WI38 (cell line): ENCODE measurements around the gene SLC2A5.
A peak's percentile ranks its signal among the peaks of the same experiment; 100 is the strongest.

ENCODE experiments used
- H3K4me3 ChIP-seq: 2 replicates; pipeline ENCODE4 v1.5.1; 2011; ENCODE audit warnings: low read depth, mild to moderate bottlenecking, control low read depth, low read length
- TF ChIP-seq, protein P1 (sequence below): IDR thresholded peaks from 2 replicates; pipeline ENCODE4 v1.5.1; 2012; ENCODE audit warnings: low read depth, mild to moderate bottlenecking, control low read depth, low read length

SLC2A5 gene, protein sequence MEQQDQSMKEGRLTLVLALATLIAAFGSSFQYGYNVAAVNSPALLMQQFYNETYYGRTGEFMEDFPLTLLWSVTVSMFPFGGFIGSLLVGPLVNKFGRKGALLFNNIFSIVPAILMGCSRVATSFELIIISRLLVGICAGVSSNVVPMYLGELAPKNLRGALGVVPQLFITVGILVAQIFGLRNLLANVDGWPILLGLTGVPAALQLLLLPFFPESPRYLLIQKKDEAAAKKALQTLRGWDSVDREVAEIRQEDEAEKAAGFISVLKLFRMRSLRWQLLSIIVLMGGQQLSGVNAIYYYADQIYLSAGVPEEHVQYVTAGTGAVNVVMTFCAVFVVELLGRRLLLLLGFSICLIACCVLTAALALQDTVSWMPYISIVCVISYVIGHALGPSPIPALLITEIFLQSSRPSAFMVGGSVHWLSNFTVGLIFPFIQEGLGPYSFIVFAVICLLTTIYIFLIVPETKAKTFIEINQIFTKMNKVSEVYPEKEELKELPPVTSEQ

DNA sequence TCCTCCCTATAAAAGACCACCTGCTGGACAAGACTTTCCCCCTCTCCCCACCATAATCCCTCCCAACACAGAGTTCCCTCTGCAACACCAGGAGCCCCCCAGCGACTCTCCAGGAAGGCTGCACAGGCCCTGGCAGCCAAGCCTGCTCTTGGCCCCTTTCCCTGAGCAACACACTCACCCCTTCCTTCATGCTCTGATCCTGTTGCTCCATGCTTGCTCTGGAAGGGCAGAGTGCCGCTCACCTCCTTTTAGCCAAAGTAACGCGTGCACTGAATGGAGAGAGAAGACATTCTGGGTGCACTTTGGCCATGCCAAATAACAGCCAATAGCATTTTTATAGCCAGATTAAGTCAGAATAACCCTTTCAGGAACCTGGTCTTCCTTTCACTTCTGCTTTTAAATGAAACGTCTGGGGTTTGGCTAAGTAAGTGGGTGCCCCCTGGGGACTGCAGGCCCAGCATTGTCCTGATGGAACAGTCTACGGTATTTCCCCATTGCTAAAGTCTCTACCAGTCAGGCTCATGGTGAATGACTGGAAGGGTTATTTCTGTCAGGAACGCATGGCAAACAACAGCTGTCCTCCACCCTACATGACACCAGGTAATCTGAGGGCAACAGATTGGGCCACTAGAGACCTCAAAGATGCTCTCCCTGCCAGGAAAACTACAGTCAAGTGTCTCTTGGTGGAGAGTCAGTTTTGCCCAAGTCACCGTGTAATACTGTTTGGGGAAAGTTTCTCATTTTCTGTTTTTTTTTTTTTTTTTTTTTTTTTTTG, at the start of gene SLC2A5:
Gene SLC2A5 (minus strand): TSS at position 310 of the 775 bp plus-strand sequence. CDS start 99 bp downstream, at position 211.
- H3K4me3 ChIP-seq, result peak within 1 kb of the TSS; percentile 15; the same call in 1 of the 2 replicates

DNA sequence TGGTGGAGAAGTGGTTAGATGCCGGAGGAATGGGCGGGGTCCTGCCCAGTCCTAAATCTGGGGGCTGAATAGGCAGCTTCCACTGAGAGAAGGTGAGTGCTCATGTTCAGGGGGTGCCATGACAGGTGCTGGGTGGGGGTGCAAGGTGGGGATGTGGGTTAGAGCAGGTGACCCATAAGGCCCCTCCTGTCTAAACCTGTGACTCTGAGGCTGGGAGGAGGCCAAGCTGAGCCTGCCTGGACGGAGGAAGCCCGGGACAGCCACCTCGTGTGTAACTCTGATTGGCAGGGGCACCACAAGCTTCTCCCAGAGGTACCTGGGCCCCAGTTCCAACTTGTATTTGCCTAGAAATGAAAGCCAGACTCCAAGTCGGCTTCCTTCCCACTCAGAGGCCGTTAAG, 48.8 kb upstream of the SLC2A5 start:
- TF ChIP-seq, protein P1, sequence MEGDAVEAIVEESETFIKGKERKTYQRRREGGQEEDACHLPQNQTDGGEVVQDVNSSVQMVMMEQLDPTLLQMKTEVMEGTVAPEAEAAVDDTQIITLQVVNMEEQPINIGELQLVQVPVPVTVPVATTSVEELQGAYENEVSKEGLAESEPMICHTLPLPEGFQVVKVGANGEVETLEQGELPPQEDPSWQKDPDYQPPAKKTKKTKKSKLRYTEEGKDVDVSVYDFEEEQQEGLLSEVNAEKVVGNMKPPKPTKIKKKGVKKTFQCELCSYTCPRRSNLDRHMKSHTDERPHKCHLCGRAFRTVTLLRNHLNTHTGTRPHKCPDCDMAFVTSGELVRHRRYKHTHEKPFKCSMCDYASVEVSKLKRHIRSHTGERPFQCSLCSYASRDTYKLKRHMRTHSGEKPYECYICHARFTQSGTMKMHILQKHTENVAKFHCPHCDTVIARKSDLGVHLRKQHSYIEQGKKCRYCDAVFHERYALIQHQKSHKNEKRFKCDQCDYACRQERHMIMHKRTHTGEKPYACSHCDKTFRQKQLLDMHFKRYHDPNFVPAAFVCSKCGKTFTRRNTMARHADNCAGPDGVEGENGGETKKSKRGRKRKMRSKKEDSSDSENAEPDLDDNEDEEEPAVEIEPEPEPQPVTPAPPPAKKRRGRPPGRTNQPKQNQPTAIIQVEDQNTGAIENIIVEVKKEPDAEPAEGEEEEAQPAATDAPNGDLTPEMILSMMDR, result no peak
- no peak overlapping the region for H3K4me3 ChIP-seq

More for the DNA sequence above, at the start of gene SLC2A5:
- TF ChIP-seq, protein P1, result no peak

DNA sequence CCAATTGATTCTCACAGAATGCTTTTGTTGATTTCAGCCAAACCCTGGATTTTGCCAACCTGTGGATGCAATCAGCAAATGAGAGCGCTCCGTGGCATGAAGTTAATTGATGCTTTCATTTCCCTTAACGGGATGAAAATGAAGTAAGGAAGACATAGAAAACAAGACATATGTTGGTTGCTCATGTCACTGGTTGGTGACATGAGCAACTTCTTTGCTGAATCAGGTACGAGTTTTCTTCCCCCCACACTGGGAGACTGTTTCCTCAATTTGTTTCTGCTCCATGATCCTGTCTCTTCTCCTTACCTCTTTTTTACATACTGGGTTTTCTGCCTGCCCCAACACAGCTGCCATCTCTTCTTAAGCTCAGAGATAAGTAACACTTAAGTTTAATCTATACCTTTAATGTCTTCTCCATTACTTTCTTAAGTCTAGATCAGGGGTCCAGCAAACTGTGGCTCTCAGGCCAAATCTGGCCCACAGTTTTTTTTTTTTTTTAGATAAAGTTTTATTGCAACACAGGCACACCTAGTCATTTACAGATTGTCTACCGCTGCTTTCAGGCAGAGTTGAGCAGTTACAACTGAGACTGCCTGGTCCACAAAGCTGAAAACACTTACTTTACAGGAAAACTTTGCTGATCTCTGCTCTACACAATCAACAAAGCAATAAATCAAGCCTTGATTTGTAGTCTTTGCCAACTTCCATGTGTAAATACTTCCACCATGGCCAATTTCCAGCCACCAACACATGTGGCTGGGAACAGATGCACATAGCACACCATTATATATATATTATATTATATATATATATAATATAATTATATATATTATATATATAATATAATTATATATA, 46.1 kb upstream of the SLC2A5 start:
- H3K4me3 ChIP-seq, result no peak overlapping the region
- TF ChIP-seq, protein P1, result no peak

DNA sequence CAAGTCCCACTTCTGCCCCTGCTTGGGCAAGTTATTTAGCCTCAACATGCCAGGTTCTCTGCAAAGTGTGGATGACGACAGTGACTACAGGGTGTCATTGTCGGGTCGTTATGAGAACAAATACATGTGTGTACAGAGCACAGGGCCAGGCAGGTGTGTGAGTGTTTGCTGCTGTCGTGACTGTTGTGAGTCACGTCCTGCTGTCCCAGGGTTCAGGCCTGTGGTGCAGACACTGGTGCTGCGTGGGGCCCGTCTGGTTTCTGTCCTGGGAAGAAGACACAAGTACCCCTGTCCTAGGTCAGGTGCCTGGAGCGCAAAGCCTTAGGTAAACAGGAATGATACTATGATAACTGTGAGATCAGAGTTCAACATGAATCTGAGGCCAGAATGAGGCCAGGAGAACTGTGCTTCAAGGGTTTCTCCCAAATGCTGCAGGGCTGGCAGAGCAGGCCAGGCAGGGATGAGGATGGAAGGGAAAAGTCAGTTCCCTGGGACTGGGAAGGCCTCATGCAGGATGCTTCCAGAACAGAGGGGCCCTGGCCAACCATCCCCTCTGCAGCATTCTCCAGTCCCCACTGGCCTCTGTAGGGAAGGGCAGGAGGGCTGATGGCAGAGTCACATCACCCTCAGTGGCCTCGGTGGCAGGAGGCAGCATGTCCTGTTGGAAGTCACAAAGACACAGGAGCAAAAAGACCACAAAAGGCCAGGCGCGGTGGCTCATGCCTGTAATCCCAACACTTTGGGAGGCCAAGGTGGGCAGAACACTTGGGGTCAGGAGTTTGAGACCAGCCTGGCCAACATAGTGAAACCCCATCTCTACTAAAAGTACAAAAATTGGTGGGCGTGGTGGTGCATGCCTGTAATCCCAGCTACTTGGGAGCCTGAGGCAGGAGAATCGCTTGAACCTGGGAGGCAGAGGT, 43.8 kb upstream of the SLC2A5 start:
- no peak overlapping the region for H3K4me3 ChIP-seq
- TF ChIP-seq, protein P1, result no peak

DNA sequence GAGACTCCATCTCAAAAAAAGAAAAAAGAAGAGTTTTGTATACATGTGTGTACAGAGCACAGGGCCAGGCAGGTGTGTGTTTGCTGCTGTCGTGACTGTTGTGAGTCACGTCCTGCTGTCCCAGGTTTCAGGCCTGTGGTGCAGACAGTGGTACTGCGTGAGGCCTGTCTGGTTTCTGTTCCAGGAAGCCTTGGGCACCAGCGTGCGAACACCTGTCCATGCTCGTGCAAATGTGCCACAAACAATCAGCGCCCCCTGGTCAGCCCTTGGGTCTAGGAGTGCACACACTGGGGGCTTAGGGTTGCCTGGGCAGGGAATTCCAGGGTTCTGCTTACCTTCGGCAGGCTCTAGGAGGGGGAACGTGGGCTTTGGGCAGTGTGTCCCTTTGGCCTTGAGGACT, 42.5 kb upstream of the SLC2A5 start:
- TF ChIP-seq, protein P1, result no peak
- no peak overlapping the region for H3K4me3 ChIP-seq

DNA sequence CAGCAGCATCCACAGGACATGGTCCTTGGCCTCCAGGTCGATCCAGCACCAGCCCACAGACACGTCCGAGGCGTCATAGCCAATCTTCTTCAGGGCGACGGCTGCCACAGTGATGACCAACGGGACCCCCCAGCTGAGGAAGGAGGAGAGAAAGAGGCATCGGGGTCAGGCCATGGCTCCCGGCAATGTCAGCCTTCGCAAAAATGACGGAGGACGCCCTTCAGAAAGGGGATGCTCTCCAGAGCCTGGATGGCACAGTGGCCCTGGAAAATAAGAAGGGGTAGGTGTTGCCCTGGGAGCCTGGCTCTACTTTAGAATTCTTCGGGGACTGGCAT, 41.9 kb upstream of the SLC2A5 start:
- TF ChIP-seq, protein P1, result no peak

More for the DNA sequence above, 41.9 kb upstream of the SLC2A5 start:
- no peak overlapping the region for H3K4me3 ChIP-seq
